Kidney tubule cell (primary cell): ENCODE data around the gene METTL2A.
A peak's percentile ranks its signal among the peaks of the same experiment; 100 is the strongest.
"Not testable (repeated sequence)": the region's sequence is repeated elsewhere in the genome, so short reads cannot be mapped to it uniquely, and the experiment has no call there.

Source experiments
- DNase-seq: peaks from one replicate; pipeline ENCODE4 v3.0.0-alpha.2; 2018; ENCODE audit warnings: low spot score

The METTL2A gene

GRCh38 chr17:62471380-62471880 lies 47.7 kb downstream of the METTL2A start:
- DNase-seq, result not testable (repeated sequence)

- peak; percentile 47 for DNase-seq
Observed at GRCh38 chr17:62473030-62473982, 49.6 kb downstream of the METTL2A start.

- DNase-seq, result not testable (repeated sequence)
Observed at GRCh38 chr17:62477111-62477510, 53.4 kb downstream of the METTL2A start.

- DNase-seq, result peak; percentile 42
Observed at GRCh38 chr17:62477718-62478408, 54.2 kb downstream of the METTL2A start.

GRCh38 chr17:62478424-62478879 lies 54.8 kb downstream of the METTL2A start, which contains the start of gene TLK2:
Gene TLK2, plus strand, starts transcription at chr17:62478825. Its CDS starts 2,301 bp downstream, at chr17:62481126.
- DNase-seq, result peak; percentile 87

- peak; percentile 34 for DNase-seq
Observed at GRCh38 chr17:62478880-62479638, 55.4 kb downstream of the METTL2A start.

GRCh38 chr17:62479639-62480258 lies 56.1 kb downstream of the METTL2A start:
- peak; percentile 11 for DNase-seq

- DNase-seq, result not testable (repeated sequence)
Observed at GRCh38 chr17:62482553-62482952, 58.9 kb downstream of the METTL2A start.

- not testable (repeated sequence) for DNase-seq
Observed at GRCh38 chr17:62490990-62491389, 67.3 kb downstream of the METTL2A start.

- not testable (repeated sequence) for DNase-seq
Observed at GRCh38 chr17:62493049-62493655, 69.5 kb downstream of the METTL2A start.

- DNase-seq, result not testable (repeated sequence)
Observed at GRCh38 chr17:62494073-62494472, 70.4 kb downstream of the METTL2A start.

GRCh38 chr17:62496344-62496743 lies 72.6 kb downstream of the METTL2A start:
- not testable (repeated sequence) for DNase-seq

GRCh38 chr17:62498796-62499195 lies 75.1 kb downstream of the METTL2A start:
- not testable (repeated sequence) for DNase-seq
